ENCODE data around the gene SYNJ1. TPM values are rescaled to one million over a fixed set of nuclear protein-coding genes. Genes with fewer than 3 reads are reported as not detected.

SYNJ1 gene
- total RNA-seq, 1 experiment from 2014 or later = 4.2 TPM

DNA sequence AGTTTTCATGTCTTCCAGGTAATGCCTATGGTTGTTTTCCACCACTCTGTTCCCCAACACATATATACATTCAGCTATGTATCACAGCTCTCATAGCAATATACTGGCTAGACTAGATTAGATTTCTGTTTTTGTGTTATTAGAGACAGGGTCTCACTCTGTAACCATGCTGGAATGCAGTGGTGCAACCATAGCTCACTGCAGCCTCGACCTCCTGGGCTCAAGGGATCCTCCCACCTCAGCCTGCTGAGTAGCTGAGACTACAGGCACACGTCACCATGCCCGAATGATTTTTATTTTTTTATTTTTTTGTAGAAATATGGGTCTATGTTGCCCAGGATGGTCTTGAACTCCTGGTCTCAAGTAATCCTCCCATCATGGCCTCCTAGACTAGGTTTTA, 37.7 kb downstream of the SYNJ1 start:
- H3K4me3 Mint-ChIP-seq = no peak overlapping the region

DNA sequence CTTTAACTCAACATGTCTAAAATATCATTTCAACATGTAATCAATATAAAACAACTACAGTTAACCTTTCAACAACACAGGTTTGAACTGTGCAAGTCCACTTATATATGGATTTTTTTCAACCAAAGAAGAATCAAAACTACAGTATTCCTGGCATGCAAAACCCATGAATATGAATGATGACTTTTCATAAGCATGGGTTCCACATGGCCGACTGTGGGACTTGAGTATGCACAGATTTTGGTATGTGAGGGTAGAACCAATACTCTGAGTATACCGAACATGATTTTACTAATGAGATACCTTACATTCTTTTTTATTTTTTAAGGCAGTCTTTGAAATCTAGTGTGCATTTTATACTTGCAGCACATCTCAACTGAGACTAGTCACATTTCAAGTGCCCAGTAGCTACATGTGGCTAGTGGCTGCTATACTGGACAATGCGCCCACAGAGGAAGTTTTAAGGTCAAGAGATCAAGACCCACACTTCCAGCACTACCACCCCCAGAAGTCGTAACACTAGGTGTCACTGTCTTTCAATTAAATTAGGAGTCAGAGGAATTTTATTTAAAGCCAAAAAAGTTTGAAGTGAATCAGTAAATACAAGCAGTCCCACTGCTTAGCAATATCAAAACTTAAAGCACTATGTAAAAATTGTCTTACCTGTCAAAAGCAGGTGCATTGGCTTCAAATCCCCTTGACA, 40.0 kb downstream of the SYNJ1 start:
- H3K27me3 Mint-ChIP-seq (ENCODE audit: low read depth) = no peaks in the 10 kb centered on the region
- TF ChIP-seq, protein P1, sequence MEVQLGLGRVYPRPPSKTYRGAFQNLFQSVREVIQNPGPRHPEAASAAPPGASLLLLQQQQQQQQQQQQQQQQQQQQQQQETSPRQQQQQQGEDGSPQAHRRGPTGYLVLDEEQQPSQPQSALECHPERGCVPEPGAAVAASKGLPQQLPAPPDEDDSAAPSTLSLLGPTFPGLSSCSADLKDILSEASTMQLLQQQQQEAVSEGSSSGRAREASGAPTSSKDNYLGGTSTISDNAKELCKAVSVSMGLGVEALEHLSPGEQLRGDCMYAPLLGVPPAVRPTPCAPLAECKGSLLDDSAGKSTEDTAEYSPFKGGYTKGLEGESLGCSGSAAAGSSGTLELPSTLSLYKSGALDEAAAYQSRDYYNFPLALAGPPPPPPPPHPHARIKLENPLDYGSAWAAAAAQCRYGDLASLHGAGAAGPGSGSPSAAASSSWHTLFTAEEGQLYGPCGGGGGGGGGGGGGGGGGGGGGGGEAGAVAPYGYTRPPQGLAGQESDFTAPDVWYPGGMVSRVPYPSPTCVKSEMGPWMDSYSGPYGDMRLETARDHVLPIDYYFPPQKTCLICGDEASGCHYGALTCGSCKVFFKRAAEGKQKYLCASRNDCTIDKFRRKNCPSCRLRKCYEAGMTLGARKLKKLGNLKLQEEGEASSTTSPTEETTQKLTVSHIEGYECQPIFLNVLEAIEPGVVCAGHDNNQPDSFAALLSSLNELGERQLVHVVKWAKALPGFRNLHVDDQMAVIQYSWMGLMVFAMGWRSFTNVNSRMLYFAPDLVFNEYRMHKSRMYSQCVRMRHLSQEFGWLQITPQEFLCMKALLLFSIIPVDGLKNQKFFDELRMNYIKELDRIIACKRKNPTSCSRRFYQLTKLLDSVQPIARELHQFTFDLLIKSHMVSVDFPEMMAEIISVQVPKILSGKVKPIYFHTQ (CRISPR knock-in tag; IDR thresholded peaks at IDR 0.05) = no peak
- TF ChIP-seq SP1 (CRISPR knock-in tag; conservative IDR thresholded peaks at IDR 0.05) (no peak), ATF1 (CRISPR knock-in tag; IDR thresholded peaks at IDR 0.05) (no peak), GTF2I (CRISPR knock-in tag; conservative IDR thresholded peaks at IDR 0.05) (no peak), ZNF671 (CRISPR knock-in tag; IDR thresholded peaks at IDR 0.05) (no peak)
- TF ChIP-seq, protein P2, sequence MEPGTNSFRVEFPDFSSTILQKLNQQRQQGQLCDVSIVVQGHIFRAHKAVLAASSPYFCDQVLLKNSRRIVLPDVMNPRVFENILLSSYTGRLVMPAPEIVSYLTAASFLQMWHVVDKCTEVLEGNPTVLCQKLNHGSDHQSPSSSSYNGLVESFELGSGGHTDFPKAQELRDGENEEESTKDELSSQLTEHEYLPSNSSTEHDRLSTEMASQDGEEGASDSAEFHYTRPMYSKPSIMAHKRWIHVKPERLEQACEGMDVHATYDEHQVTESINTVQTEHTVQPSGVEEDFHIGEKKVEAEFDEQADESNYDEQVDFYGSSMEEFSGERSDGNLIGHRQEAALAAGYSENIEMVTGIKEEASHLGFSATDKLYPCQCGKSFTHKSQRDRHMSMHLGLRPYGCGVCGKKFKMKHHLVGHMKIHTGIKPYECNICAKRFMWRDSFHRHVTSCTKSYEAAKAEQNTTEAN (CRISPR knock-in tag; IDR thresholded peaks at IDR 0.05) = no peak
- H3K36me3 Mint-ChIP-seq = no peaks in the 10 kb centered on the region
- no peaks in the 10 kb centered on the region for H3K9me3 Mint-ChIP-seq
- H3K27ac Mint-ChIP-seq = no peak overlapping the region
- ChIA-PET CTCF (interaction anchor here (0.8 kb wide), 1 partner anchor 67 kb away, joined by 3 read pairs; no protein-coding TSS in a partner anchor), POLR2A (no interaction called here)
- H3K4me1 Mint-ChIP-seq = no peaks in the 10 kb centered on the region
- DNase-seq (ENCODE audit: low spot score) = no peak
- ATAC-seq = no peak
- no peak overlapping the region for H3K4me3 Mint-ChIP-seq

More for the DNA sequence above, 37.7 kb downstream of the SYNJ1 start:
- no peak overlapping the region for H3K27ac Mint-ChIP-seq
- H3K4me1 Mint-ChIP-seq = no peaks in the 10 kb centered on the region
- ChIA-PET POLR2A (no interaction called here), CTCF (no interaction called here)
- no peaks in the 10 kb centered on the region for H3K27me3 Mint-ChIP-seq (ENCODE audit: low read depth)
- ATAC-seq (no peak), DNase-seq (ENCODE audit: low spot score) (no peak)
- no peaks in the 10 kb centered on the region for H3K9me3 Mint-ChIP-seq
- TF ChIP-seq ATF1 (CRISPR knock-in tag; IDR thresholded peaks at IDR 0.05) (no peak), ZBTB21 (CRISPR knock-in tag; IDR thresholded peaks at IDR 0.05; ENCODE audit: borderline replicate concordance) (no peak)
- TF ChIP-seq, protein P3, sequence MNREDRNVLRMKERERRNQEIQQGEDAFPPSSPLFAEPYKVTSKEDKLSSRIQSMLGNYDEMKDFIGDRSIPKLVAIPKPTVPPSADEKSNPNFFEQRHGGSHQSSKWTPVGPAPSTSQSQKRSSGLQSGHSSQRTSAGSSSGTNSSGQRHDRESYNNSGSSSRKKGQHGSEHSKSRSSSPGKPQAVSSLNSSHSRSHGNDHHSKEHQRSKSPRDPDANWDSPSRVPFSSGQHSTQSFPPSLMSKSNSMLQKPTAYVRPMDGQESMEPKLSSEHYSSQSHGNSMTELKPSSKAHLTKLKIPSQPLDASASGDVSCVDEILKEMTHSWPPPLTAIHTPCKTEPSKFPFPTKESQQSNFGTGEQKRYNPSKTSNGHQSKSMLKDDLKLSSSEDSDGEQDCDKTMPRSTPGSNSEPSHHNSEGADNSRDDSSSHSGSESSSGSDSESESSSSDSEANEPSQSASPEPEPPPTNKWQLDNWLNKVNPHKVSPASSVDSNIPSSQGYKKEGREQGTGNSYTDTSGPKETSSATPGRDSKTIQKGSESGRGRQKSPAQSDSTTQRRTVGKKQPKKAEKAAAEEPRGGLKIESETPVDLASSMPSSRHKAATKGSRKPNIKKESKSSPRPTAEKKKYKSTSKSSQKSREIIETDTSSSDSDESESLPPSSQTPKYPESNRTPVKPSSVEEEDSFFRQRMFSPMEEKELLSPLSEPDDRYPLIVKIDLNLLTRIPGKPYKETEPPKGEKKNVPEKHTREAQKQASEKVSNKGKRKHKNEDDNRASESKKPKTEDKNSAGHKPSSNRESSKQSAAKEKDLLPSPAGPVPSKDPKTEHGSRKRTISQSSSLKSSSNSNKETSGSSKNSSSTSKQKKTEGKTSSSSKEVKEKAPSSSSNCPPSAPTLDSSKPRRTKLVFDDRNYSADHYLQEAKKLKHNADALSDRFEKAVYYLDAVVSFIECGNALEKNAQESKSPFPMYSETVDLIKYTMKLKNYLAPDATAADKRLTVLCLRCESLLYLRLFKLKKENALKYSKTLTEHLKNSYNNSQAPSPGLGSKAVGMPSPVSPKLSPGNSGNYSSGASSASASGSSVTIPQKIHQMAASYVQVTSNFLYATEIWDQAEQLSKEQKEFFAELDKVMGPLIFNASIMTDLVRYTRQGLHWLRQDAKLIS (CRISPR knock-in tag; IDR thresholded peaks at IDR 0.05; ENCODE audit: borderline replicate concordance) = no peak
- no peaks in the 10 kb centered on the region for H3K36me3 Mint-ChIP-seq

DNA sequence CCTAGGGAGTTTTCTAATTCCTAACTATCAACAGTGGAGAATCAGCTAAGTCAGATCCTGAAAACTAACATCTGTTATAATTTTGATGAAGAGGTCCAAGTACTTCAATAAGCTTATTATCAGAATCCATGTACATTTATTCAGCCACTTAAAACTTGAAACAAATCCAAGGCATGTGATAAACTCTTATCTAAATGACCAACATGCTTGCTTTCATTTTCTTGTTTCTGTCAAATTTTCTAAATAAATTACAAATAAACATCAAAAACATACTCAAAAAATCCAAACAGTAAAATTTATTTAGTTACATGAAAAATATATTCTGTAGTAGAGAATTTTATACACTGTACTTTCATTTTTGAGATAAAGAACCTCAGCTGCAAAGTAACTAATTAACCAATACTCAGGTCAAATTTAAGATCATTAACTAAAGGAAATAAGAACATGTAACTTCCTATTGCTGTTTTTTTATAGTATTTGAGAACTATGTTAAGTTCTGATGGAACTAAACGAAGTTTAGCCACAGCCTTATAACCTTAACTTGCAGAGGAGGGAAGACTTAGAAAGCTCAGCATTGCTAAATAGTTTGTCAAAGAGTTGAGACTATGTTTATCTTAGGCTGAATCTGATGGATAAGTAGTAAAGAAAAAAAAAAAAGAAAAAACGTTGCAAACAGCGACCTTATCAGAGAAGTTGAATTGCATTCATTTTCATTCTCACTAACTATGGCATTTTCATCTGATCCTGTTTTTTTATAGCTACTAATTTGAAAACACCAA, 44.9 kb downstream of the SYNJ1 start:
- no peak for ATAC-seq
- Mint-ChIP-seq H3K27ac (no peak overlapping the region), H3K27me3 (ENCODE audit: low read depth) (no peaks in the 10 kb centered on the region), H3K4me3 (no peak overlapping the region), H3K9me3 (no peaks in the 10 kb centered on the region), H3K36me3 (no peaks in the 10 kb centered on the region), H3K4me1 (peaks cover 10% of the 10 kb centered on the region)
- DNase-seq (ENCODE audit: low spot score) = no peak
- POLR2A ChIA-PET = no interaction called here
- CTCF ChIA-PET = no interaction called here
- TF ChIP-seq ZNF423 (CRISPR knock-in tag; IDR thresholded peaks at IDR 0.05) = no peak
- TF ChIP-seq ZNF219 (CRISPR knock-in tag; IDR thresholded peaks at IDR 0.05; ENCODE audit: borderline replicate concordance) = no peak
- TF ChIP-seq, protein P2 (CRISPR knock-in tag; IDR thresholded peaks at IDR 0.05) = no peak
- no peak for TF ChIP-seq ZNF416 (CRISPR knock-in tag; IDR thresholded peaks at IDR 0.05)
- TF ChIP-seq, protein P4, sequence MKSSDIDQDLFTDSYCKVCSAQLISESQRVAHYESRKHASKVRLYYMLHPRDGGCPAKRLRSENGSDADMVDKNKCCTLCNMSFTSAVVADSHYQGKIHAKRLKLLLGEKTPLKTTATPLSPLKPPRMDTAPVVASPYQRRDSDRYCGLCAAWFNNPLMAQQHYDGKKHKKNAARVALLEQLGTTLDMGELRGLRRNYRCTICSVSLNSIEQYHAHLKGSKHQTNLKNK (CRISPR knock-in tag; IDR thresholded peaks at IDR 0.05) = no peak
- TF ChIP-seq, protein P5, sequence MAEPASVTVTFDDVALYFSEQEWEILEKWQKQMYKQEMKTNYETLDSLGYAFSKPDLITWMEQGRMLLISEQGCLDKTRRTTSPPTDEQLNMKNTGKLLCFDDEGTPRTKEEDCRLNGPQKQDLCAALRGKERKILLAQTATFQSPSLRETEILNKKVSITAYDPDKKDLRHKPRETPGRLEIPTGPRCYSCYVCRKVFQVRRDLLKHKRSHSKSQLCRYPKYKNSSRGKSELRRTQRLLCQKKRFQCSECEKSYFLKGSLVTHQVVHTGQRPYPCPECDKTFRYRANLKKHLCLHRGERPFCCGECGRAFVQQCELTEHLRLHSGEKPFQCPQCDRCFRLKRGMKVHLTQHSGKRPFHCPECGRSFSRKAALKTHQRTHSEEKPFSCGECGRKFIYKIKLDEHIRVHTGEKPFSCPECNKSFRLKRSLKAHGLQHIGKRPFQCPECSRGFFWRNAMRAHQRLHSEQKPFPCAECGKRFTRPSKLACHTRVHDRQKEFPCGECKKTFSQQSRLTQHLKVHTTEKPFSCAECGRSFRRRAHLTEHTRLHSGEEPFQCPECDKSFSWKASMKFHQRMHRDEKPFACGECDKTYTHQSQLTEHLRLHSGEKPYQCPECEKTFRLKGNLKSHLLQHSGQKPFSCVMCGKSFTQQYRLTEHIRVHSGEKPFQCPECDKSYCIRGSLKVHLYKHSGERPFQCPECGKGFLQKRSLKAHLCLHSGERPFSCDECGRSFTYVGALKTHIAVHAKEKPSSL (CRISPR knock-in tag; conservative IDR thresholded peaks at IDR 0.05) = no peak
- TF ChIP-seq, protein P6, sequence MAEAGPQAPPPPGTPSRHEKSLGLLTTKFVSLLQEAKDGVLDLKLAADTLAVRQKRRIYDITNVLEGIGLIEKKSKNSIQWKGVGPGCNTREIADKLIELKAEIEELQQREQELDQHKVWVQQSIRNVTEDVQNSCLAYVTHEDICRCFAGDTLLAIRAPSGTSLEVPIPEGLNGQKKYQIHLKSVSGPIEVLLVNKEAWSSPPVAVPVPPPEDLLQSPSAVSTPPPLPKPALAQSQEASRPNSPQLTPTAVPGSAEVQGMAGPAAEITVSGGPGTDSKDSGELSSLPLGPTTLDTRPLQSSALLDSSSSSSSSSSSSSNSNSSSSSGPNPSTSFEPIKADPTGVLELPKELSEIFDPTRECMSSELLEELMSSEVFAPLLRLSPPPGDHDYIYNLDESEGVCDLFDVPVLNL (CRISPR knock-in tag; IDR thresholded peaks at IDR 0.05; ENCODE audit: borderline replicate concordance, low read depth) = no peak
- TF ChIP-seq EMX1 (CRISPR knock-in tag; IDR thresholded peaks at IDR 0.05) = no peak
- TF ChIP-seq, protein P7, sequence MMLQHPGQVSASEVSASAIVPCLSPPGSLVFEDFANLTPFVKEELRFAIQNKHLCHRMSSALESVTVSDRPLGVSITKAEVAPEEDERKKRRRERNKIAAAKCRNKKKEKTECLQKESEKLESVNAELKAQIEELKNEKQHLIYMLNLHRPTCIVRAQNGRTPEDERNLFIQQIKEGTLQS (CRISPR knock-in tag; conservative IDR thresholded peaks at IDR 0.05) = no peak
